Osteocyte (in vitro differentiated cells): ENCODE measurements around the gene ANTXR1. TPM values are rescaled to one million over a fixed set of nuclear protein-coding genes. Genes with fewer than 3 reads are reported as not detected.

Experiments
- DNase-seq: peaks from one replicate; pipeline ENCODE4 v3.0.0; 2021; ENCODE audit warnings: mixed read lengths; ENCODE audit not compliant: unreplicated experiment; ENCODE audit errors: extremely low spot score
- H3K27ac Mint-ChIP-seq: one replicate; pipeline ENCODE4 v1.8.0; 2021; ENCODE audit warnings: mild to moderate bottlenecking, mixed read lengths; ENCODE audit not compliant: unreplicated experiment
- H3K27me3 Mint-ChIP-seq: one replicate; pipeline ENCODE4 v1.8.0; 2021; ENCODE audit warnings: mixed read lengths; ENCODE audit not compliant: unreplicated experiment
- H3K36me3 Mint-ChIP-seq: one replicate; pipeline ENCODE4 v1.8.0; 2021; ENCODE audit warnings: mixed read lengths; ENCODE audit not compliant: unreplicated experiment
- H3K4me1 Mint-ChIP-seq: one replicate; pipeline ENCODE4 v1.8.0; 2021; ENCODE audit warnings: mixed read lengths; ENCODE audit not compliant: unreplicated experiment
- H3K4me3 Mint-ChIP-seq: one replicate; pipeline ENCODE4 v1.8.0; 2021; ENCODE audit warnings: mild to moderate bottlenecking, moderate library complexity, mixed read lengths; ENCODE audit not compliant: unreplicated experiment
- H3K9me3 Mint-ChIP-seq: one replicate; pipeline ENCODE4 v1.8.0; 2021; ENCODE audit warnings: mixed read lengths; ENCODE audit not compliant: unreplicated experiment
- total RNA-seq: library from RNA; stranded (reverse); gene quantifications from 2 replicates; pipeline ENCODE4 v1.2.1, GENCODE V29; 2021
- TF ChIP-seq, protein P1 (sequence below): fragments of 200-600 bp; sonication (generic); IDR thresholded peaks from 2 replicates; pipeline ENCODE4 v1.5.0; 2021; ENCODE audit warnings: antibody characterized with exemption, mild to moderate bottlenecking, moderate library complexity

ANTXR1 gene
- total RNA-seq, 1 donor from 2014 or later: 144 TPM

DNA sequence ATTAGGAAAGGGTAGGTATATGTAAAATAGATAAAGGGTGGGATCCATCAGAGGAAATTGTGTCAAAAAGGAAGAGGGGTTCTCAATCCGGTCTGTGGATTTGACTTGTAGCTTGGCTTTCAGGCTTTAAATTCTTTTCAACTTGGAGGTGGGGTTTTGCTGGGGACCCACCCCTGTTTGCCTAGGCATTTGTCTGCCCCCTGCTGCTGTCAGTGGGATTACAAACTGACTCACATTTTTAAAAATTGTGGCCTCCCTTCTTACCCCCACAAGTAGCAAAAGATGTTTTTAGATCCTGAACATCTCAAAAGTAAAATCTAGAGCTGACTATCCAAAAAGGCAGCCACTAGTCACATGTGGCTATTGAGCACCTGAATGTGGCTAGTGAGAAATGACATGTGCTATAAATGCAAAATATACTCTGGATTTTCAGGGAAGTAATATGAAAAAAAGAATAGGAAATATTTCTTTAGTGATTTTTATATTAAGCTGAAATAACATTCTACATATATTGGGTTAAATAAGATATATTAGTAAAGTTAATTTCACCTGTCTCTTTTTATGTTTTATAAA is 195.1 kb downstream of the ANTXR1 start:
- no peak overlapping the region for H3K4me3 Mint-ChIP-seq
- peaks cover 2% of the 10 kb centered on the region for H3K4me1 Mint-ChIP-seq
- DNase-seq: no peak
- H3K9me3 Mint-ChIP-seq: no peaks in the 10 kb centered on the region
- H3K27ac Mint-ChIP-seq: no peak overlapping the region
- H3K27me3 Mint-ChIP-seq: no peaks in the 10 kb centered on the region
- TF ChIP-seq, protein P1, sequence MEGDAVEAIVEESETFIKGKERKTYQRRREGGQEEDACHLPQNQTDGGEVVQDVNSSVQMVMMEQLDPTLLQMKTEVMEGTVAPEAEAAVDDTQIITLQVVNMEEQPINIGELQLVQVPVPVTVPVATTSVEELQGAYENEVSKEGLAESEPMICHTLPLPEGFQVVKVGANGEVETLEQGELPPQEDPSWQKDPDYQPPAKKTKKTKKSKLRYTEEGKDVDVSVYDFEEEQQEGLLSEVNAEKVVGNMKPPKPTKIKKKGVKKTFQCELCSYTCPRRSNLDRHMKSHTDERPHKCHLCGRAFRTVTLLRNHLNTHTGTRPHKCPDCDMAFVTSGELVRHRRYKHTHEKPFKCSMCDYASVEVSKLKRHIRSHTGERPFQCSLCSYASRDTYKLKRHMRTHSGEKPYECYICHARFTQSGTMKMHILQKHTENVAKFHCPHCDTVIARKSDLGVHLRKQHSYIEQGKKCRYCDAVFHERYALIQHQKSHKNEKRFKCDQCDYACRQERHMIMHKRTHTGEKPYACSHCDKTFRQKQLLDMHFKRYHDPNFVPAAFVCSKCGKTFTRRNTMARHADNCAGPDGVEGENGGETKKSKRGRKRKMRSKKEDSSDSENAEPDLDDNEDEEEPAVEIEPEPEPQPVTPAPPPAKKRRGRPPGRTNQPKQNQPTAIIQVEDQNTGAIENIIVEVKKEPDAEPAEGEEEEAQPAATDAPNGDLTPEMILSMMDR: peak; percentile 46
- H3K36me3 Mint-ChIP-seq: peaks cover 16% of the 10 kb centered on the region

DNA sequence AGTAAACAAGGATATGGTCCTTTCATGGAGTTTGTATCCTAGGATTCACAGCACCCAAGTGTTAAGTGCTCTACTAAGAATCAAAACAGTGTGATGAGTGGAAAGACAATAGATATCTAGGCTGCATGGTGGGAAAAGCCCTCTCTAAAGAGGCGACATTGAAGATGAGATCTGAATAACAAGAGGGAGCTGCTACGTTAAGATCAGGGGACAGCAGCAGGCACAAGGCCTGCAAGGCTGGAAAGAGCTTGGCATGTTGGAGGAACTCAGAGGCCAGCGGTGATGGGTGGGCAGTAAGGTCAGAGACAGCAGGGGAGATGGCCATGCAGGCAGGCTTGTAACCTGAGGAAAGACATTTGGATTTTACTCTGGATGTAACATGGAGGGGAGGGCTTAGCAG is 196.5 kb downstream of the ANTXR1 start:
- peaks cover 15% of the 10 kb centered on the region for H3K36me3 Mint-ChIP-seq
- no peaks in the 10 kb centered on the region for H3K9me3 Mint-ChIP-seq
- TF ChIP-seq, protein P1: no peak
- no peak for DNase-seq
- H3K4me3 Mint-ChIP-seq: no peak overlapping the region
- H3K4me1 Mint-ChIP-seq: peaks cover 6% of the 10 kb centered on the region
- no peaks in the 10 kb centered on the region for H3K27me3 Mint-ChIP-seq
- H3K27ac Mint-ChIP-seq: no peak overlapping the region

DNA sequence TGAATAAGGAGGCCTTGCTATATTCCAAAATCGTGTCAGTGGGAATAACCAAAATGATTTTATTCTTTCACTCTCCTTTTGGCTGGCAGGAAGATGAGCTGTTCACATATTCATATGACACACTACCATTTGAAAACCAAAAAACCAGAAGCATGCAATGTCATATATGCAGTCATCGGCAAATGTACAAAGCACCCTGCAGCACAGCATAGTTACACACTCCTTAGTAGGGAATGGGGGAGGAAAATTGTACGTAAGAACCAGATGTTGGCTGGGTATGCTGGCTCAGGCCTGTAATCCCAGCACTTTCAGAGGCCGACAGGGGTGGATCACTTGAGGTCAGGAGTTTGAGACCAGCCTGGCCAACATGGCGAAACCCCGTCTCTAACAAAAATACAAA is 197.4 kb downstream of the ANTXR1 start:
- H3K4me1 Mint-ChIP-seq: peaks cover 12% of the 10 kb centered on the region
- H3K9me3 Mint-ChIP-seq: no peaks in the 10 kb centered on the region
- H3K4me3 Mint-ChIP-seq: no peak overlapping the region
- H3K27ac Mint-ChIP-seq: no peak overlapping the region
- no peaks in the 10 kb centered on the region for H3K27me3 Mint-ChIP-seq
- TF ChIP-seq, protein P1: no peak
- DNase-seq: no peak
- peaks cover 20% of the 10 kb centered on the region for H3K36me3 Mint-ChIP-seq

DNA sequence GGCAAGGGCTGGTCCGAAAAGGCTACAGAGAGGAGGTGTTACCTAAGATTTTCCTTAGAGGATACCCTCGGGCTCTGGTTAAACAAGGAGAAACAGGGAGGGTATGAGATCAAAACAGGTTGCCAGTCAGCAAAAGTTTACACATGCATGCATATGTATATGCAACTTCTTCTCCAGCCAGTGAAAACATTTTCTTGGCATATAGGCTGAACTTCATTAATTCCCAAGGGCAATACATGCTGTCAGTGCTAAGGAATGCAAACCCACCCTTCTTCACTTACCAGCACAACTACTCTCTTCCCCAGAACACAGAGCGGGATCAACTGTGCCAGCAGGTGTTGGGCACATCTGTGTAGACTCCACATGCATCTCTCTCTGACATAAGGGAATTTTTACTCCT is 198.1 kb downstream of the ANTXR1 start:
- no peaks in the 10 kb centered on the region for H3K9me3 Mint-ChIP-seq
- H3K4me1 Mint-ChIP-seq: peaks cover 14% of the 10 kb centered on the region
- H3K4me3 Mint-ChIP-seq: no peak overlapping the region
- no peaks in the 10 kb centered on the region for H3K27me3 Mint-ChIP-seq
- H3K36me3 Mint-ChIP-seq: peaks cover 25% of the 10 kb centered on the region
- H3K27ac Mint-ChIP-seq: no peak overlapping the region
- DNase-seq: no peak
- TF ChIP-seq, protein P1: no peak

DNA sequence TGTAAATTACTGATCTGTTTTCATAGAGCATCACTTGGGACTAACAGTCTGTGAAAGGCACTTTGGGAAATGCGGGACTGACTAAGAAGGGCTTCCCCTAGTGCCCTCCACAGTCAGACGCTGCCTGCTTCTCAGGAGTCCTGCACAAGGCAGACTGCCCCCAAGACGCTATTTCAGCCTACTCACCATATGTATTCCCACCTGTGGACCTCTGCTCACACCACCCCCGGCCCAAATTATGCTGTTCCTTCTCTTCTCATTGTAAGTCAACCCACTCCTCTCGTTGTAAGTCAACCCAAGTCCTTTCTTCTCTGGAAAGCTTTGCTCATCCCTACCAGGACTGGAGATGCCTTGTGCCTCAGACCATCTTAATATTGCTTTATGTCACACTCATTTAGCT is 198.7 kb downstream of the ANTXR1 start:
- TF ChIP-seq, protein P1: no peak
- H3K4me1 Mint-ChIP-seq: peaks cover 19% of the 10 kb centered on the region
- no peak for DNase-seq
- H3K36me3 Mint-ChIP-seq: peaks cover 29% of the 10 kb centered on the region
- no peak overlapping the region for H3K4me3 Mint-ChIP-seq
- H3K9me3 Mint-ChIP-seq: peaks cover 2% of the 10 kb centered on the region
- no peaks in the 10 kb centered on the region for H3K27me3 Mint-ChIP-seq
- H3K27ac Mint-ChIP-seq: no peak overlapping the region
